Loucy (cell line): ENCODE results near the gene DNMBP.

Experiments used
- CTCF ChIP-seq: fragments of 200-600 bp; sonication (generic); conservative IDR thresholded peaks from 2 replicates; pipeline ENCODE4 v1.5.1; 2014; ENCODE audit warnings: mild to moderate bottlenecking, antibody characterized with exemption, low read length
- EZH2phosphoT487 ChIP-seq: fragments of 200-600 bp; IDR thresholded peaks from 2 replicates; pipeline ENCODE4 v1.6.1; 2018; ENCODE audit warnings: antibody characterized with exemption, mild to moderate bottlenecking, moderate library complexity, borderline replicate concordance

- no peak for TF ChIP-seq CTCF
- no peak for TF ChIP-seq EZH2phosphoT487
Measured at GRCh38 chr10:99850021-99850766, 159.6 kb downstream of the DNMBP start.
